GM19240 (cell line): ENCODE measurements around the gene KIF2C.
A peak's percentile ranks its signal among the peaks of the same experiment; 100 is the strongest.
"Not testable (repeated sequence)": the region's sequence is repeated elsewhere in the genome, so short reads cannot be mapped to it uniquely, and the experiment has no call there.

Experiments
- DNase-seq: peaks from one replicate; pipeline ENCODE4 v3.0.0; 2011; ENCODE audit warnings: low spot score; ENCODE audit not compliant: insufficient read length

Gene KIF2C

DNA sequence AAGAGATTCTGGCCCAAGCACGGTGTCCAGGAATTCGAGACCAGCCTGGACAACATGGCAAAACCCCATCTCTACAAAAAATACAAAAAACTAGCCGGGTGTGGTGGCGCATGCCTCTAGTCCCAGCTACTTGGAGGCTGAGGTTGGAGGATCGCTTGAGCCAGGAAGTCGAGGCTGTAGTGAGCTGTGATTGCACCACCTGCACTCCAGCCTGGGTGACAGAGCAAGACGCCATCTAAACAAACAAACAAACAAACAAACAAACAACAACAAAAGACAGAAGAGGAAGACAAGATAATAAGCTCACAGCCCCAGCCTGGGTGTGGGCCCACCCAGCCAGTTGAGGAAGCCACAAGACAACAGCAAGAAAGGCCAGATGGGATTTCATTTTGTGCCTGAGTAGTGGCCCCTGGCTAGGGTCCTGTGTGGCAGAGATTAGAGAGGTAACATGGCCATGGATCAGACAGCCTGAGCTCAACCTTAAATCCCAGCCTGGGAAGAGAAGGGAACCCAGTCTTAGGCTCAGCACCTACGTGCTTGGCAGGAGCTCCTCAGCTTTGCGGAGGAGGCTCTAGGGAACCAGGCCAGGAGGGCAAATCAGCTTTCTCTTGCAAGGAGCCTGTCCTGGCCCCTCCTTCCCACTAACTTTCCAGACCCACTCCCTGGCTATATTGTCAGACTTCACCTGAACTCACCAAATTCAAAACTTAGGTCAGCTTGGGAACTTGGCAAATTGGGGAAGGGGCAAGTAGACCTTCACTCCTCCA, 53.3 kb downstream of the KIF2C start:
- DNase-seq = no peak

- not testable (repeated sequence) for DNase-seq
Measured at GRCh38 chr1:44797886-44798285, 58.2 kb downstream of the KIF2C start.

DNA sequence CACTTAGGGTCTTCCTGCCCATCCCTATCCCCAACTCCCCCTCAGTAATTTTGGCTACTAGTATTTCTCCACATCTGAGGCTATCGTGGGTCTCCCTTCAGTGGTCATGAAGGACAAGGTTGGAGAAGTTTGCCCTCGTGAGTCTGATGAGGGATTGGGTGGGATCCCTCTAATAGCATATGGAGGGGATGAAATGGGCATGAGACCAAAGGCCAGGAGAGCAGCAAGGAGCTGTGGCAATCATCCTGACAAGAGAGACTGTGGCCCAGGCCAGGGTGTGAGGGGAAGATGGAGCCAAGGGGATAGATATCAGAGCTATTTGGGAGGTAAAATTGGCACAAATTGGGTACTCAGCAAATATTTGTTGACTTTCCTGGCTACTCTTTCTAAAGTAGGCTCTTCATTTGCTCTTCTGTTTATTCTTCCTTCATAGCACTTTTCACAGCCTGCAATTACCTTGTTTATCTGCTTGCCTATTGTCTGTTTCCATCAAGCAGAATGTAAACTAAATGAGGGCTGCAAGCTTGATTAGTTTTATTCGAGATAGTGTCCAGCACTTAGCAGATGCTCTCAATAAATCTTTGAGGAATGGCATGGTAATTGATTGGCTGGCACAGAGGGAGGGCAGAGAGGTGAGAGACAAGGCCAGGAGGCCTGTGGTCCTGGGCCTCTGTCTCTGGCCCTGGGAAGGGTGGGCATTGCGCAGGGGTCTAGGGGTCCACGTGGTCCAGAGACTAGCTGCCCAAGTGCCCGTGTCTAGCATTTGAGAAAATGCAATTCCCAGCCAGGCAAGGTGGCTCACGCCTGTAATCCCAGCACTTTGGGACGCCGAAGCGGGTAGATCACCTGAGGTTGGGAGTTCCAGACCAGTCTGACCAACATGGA, 59.1 kb downstream of the KIF2C start:
- DNase-seq = no peak

DNA sequence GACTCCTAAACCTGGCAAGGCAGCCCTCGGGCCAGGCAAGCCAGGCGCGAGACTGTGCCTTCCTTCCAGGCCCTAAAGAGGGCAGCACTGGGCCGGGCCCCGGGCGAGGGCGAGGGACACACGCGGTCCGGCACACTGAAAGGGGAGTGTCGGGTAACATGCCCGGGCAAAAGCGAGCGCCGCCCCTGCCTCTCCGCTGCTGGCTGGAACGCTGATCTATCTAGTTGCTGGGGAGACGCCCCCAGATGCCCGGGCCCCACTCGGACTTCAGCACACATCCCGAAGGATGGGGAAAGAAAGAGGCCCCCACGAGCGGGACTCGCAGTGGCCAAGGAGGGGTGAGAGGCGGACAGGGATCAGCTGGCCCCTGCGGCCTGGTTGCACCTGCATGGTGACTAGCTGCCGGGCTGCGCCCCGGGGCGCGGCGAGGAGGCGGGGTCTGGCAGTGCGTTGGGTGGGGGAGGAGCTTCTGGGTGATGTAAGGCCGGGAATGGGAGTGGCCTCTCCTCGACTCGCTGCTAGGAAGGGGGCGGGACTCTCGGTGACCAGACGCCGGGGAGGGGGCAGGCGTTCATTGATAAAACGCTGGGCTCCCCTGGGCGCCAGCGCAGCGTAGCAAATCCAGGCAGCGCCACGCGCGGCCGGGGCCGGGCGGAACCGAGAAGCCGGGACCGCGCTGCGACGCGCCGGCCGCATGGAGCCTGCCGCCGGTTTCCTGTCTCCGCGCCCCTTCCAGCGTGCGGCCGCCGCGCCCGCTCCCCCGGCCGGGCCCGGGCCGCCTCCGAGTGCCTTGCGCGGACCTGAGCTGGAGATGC, 60.3 kb downstream of the KIF2C start, which contains the start of gene PLK3:
TSS of gene PLK3 (plus strand) at position 608 of the 815 bp plus-strand sequence. CDS start at position 695, 87 bp downstream.
- peak; percentile 98 for DNase-seq

- no peak for DNase-seq
Measured at GRCh38 chr1:44801491-44802305, 62.1 kb downstream of the KIF2C start.

DNA sequence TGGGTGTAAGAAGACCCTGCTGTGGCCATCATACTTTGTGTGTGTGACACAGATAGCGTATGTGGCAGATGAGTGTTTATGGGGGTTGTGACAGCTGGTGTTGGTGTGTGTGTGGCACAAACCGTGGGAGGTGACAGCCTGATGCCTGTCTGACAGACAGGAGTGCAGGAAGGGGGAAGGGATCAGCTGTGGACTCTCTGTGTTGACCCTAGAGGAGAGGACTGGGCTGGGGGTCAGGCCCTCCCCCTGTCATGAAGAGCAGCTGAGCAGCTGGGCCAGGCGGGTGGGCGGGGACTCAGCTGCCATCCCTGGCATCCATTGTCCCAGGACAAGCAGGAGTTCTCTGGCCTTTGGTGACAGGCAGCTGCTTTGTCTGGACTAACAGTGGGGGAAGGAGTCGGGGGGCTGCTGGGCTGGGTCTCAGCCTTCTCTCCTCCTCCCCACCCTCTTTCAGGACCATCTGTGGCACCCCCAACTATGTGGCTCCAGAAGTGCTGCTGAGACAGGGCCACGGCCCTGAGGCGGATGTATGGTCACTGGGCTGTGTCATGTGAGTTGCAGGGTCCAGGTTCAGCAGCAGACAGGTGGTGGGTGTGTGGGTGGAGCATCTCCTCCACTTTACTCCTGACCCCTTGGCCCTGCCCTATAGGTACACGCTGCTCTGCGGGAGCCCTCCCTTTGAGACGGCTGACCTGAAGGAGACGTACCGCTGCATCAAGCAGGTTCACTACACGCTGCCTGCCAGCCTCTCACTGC, 62.8 kb downstream of the KIF2C start:
- DNase-seq = no peak

DNA sequence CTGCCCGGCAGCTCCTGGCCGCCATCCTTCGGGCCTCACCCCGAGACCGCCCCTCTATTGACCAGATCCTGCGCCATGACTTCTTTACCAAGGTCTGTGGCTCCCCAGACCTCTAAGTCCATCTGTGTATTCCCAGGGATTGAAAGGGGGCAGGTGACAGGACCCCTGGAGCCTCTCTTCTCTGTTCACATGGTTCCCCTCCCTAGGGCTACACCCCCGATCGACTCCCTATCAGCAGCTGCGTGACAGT, 63.4 kb downstream of the KIF2C start:
- no peak for DNase-seq

DNA sequence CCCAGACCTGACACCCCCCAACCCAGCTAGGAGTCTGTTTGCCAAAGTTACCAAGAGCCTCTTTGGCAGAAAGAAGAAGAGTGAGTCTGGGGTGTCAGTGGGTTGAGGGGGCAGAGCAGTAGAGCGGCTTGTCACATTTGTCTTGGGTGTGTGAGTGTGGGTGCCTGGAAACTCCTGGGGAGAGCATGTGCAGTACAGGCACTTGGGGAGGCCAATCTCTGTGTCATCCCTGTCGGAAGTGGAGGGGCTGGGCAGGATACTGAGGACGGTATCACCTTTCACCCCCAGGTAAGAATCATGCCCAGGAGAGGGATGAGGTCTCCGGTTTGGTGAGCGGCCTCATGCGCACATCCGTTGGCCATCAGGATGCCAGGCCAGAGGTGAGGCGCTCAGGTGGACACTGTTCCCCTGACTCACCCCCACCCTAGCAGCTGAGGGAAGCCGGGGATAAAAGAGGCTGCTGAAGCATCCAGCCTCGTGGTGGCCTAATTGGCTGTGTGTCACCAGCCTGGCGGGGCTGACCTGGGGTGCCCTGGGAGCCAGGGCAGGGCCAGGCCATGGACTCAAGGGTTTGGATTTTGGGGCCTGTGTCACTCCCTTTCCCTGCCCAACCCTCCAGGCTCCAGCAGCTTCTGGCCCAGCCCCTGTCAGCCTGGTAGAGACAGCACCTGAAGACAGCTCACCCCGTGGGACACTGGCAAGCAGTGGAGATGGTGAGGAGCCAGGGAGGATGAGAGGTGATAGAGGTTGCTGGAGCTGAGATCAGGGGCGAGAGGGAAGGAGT, 63.9 kb downstream of the KIF2C start:
- DNase-seq = no peak

GRCh38 chr1:44805311-44806024, 65.8 kb downstream of the KIF2C start:
- DNase-seq = no peak

- DNase-seq = no peak
Measured at GRCh38 chr1:44806025-44806703, 66.5 kb downstream of the KIF2C start.

- DNase-seq = no peak
Measured at GRCh38 chr1:44806704-44807363, 67.2 kb downstream of the KIF2C start, which contains the start of gene DYNLT4. Gene DYNLT4, minus strand, starts transcription at chr1:44807351. Its CDS starts 683 bp downstream, at chr1:44806668.

DNA sequence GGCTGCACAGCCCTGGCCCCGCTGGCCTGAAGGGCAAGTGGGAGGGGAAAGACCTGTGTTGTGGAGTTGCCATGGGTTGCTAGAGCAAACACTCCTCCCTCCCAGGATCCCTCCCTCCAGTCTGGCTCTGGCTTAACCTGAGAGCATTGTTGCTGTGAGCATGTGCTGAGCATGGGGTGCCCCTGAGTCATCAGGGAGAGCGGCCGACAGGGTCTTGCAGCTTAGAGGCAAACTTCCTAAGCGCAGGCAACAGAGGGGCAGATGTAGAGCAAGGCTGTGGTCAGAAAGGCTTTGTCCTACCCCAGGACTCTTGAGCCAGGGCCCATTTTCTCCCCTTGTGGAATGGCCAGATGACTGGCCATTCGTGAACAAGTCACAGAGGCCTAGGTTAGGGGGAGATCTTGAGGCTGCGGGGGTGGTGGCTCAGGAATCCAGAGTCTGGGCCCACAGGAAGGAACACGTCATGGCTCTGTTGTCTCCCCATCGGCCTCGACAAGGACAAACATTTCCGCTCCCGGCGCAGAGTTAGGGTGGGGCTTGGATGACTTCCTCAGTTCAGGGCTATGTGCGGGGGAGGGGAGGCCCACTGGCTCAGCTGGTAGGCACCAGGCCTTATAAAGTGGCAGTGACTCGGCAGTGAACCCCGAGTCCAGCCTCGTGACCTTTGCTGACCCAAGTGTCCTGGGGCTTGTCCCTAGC, 67.9 kb downstream of the KIF2C start:
- peak; percentile 61 for DNase-seq

- no peak for DNase-seq
Measured at GRCh38 chr1:44808063-44808937, 68.7 kb downstream of the KIF2C start, which contains the start of gene BTBD19. Gene BTBD19, plus strand, starts transcription at chr1:44808523. Its CDS starts 298 bp downstream, at chr1:44808821.

DNA sequence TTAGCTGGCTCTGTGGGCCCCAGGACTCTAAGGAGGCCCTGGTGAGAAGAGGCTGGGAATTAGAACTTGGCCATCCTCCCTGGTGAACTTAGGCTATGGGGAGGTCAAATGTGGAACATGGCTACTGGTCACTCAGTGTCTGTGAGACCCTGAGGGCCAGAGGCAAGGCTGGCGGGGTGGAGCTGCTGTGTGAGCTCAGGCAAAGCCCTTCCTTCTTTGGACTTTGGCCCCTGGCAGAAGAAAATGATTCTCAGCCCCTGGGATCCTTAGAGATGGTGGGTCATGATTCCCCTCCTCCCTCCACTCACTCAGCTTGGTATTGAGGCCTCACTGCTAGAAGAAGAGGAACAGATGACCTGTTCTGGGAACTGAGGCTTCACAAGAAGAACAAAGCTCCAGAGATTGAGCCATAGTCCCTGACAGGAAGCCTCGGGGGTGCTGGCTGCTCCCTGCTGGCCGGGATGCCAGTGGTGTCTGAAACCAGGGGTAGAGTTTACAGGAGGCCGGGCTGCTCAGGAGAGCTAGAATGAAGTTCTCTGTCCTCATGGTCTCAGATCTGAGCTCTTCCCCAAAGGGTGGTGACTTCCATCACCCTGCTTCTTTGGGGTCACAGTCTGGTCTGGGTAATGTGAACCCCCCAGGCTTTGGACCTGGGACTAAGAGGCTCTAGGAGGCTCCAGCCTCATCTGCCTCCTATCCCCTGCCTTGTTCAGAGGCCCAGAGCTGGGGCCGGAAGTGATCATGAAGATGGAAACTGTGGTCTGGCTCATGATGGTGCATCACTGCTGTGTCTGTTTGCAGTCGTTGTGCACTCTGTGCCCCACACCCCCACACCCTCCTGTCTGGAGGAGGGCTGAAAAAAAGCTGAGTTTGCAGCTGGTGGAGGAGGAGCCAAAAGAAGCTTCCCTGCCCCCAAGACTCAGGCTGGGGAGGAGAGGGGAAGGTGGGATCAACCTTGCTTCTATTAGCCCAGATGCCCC, 69.6 kb downstream of the KIF2C start:
- DNase-seq = peak; percentile 87
